Measurements from ENCODE around the gene PSMD1. TPM values are rescaled to one million over a fixed set of nuclear protein-coding genes. Genes with fewer than 3 reads are reported as not detected.

The PSMD1 gene
- total and polyA plus RNA-seq, 2 experiments from 2014 or later = 148 to 177 TPM

DNA sequence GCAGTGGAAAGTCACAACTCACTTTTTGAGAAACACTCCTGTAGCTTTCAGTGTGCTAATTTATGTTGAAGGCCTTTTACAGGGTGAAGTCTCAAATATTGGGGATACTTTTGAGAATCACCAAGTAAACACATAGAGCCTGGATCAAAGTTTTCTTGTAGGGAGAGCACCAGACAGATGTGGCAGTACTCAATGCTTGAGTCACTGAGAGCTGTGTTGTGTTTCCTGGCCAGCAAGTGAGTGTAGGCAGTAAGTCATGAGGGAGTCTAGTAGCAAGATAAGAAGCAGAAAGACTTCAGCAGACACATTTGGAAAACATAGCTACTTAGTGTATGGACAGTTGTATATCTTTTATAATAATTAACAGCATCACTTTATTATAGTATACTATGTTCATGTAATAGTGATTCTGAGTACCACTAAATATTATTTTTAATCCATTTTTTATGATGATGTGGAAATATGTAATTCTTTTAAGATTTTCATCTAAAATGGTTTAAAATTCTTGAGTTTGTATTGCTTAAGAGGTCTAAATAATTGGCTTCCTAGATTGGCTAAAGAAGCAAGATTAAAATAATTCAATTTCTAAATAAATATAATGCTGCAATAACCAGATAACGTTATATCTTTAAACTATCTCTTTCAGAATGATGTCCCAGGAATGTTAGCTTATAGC is 12.8 kb downstream of the PSMD1 start (continued):
- TF ChIP-seq, protein P1, sequence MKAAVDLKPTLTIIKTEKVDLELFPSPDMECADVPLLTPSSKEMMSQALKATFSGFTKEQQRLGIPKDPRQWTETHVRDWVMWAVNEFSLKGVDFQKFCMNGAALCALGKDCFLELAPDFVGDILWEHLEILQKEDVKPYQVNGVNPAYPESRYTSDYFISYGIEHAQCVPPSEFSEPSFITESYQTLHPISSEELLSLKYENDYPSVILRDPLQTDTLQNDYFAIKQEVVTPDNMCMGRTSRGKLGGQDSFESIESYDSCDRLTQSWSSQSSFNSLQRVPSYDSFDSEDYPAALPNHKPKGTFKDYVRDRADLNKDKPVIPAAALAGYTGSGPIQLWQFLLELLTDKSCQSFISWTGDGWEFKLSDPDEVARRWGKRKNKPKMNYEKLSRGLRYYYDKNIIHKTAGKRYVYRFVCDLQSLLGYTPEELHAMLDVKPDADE (IDR thresholded peaks at IDR 0.05) = no peak
- TF ChIP-seq, protein P2, sequence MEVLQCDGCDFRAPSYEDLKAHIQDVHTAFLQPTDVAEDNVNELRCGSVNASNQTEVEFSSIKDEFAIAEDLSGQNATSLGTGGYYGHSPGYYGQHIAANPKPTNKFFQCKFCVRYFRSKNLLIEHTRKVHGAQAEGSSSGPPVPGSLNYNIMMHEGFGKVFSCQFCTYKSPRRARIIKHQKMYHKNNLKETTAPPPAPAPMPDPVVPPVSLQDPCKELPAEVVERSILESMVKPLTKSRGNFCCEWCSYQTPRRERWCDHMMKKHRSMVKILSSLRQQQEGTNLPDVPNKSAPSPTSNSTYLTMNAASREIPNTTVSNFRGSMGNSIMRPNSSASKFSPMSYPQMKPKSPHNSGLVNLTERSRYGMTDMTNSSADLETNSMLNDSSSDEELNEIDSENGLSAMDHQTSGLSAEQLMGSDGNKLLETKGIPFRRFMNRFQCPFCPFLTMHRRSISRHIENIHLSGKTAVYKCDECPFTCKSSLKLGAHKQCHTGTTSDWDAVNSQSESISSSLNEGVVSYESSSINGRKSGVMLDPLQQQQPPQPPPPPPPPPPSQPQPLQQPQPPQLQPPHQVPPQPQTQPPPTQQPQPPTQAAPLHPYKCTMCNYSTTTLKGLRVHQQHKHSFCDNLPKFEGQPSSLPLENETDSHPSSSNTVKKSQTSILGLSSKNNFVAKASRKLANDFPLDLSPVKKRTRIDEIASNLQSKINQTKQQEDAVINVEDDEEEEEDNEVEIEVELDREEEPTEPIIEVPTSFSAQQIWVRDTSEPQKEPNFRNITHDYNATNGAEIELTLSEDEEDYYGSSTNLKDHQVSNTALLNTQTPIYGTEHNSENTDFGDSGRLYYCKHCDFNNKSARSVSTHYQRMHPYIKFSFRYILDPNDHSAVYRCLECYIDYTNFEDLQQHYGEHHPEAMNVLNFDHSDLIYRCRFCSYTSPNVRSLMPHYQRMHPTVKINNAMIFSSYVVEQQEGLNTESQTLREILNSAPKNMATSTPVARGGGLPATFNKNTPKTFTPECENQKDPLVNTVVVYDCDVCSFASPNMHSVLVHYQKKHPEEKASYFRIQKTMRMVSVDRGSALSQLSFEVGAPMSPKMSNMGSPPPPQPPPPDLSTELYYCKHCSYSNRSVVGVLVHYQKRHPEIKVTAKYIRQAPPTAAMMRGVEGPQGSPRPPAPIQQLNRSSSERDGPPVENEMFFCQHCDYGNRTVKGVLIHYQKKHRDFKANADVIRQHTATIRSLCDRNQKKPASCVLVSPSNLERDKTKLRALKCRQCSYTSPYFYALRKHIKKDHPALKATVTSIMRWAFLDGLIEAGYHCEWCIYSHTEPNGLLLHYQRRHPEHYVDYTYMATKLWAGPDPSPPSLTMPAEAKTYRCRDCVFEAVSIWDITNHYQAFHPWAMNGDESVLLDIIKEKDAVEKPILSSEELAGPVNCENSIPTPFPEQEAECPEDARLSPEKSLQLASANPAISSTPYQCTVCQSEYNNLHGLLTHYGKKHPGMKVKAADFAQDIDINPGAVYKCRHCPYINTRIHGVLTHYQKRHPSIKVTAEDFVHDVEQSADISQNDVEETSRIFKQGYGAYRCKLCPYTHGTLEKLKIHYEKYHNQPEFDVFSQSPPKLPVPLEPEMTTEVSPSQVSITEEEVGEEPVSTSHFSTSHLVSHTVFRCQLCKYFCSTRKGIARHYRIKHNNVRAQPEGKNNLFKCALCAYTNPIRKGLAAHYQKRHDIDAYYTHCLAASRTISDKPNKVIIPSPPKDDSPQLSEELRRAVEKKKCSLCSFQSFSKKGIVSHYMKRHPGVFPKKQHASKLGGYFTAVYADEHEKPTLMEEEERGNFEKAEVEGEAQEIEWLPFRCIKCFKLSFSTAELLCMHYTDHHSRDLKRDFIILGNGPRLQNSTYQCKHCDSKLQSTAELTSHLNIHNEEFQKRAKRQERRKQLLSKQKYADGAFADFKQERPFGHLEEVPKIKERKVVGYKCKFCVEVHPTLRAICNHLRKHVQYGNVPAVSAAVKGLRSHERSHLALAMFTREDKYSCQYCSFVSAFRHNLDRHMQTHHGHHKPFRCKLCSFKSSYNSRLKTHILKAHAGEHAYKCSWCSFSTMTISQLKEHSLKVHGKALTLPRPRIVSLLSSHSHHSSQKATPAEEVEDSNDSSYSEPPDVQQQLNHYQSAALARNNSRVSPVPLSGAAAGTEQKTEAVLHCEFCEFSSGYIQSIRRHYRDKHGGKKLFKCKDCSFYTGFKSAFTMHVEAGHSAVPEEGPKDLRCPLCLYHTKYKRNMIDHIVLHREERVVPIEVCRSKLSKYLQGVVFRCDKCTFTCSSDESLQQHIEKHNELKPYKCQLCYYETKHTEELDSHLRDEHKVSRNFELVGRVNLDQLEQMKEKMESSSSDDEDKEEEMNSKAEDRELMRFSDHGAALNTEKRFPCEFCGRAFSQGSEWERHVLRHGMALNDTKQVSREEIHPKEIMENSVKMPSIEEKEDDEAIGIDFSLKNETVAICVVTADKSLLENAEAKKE (CRISPR knock-in tag; IDR thresholded peaks at IDR 0.05) = no peak
- no peak for TF ChIP-seq POLR2AphosphoS5 (IDR thresholded peaks at IDR 0.05; ENCODE audit: low read depth)

DNA sequence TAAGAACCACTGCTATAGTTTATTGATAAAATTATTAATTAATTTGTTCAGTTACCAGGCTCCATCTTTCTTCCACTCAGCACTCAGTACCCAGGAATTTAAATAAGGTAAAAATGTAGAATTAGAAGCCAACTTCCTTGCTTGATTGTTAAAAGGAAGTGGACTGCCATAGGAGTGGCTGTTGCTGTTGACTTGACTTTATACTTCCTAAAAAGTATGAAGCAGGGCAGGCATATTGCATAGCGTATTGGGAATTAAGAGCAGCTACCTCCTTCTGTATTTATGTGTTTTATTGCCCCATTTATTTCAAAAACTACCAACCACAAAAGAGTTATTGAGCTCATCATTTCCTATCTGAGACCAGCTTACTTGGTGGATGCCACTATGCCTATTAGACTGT is 27.9 kb downstream of the PSMD1 start:
- no peaks in the 10 kb centered on the region for H3K9me2 ChIP-seq (ENCODE audit: insufficient read depth)
- no peak overlapping the region for H3K4me3 ChIP-seq
- Mint-ChIP-seq H3K4me1 (no peaks in the 10 kb centered on the region), H3K4me3 (no peak overlapping the region), H3K36me3 (ENCODE audit: low read depth) (peaks cover 86% of the 10 kb centered on the region), H3K27me3 (ENCODE audit: insufficient read depth, low read depth, poor library complexity) (no peaks in the 10 kb centered on the region), H3K27ac (no peak overlapping the region), H3K9me3 (no peaks in the 10 kb centered on the region)
- no peaks in the 10 kb centered on the region for H3K27me3 ChIP-seq (ENCODE audit: insufficient read depth)
- H3K79me2 ChIP-seq (replicated peaks; ENCODE audit: insufficient read depth) = no peaks in the 10 kb centered on the region
- no peaks in the 10 kb centered on the region for H3F3A ChIP-seq (replicated peaks; ENCODE audit: low read depth)
- H2AFZ ChIP-seq = no peak overlapping the region
- H3K36me3 ChIP-seq (ENCODE audit: insufficient read depth) = peaks cover 69% of the 10 kb centered on the region
- H3K4me2 ChIP-seq = no peak overlapping the region
- no peaks in the 10 kb centered on the region for H3K4me1 ChIP-seq (ENCODE audit: insufficient read depth)
- no peak overlapping the region for H3K27ac ChIP-seq (ENCODE audit: low read depth)
- peaks cover 11% of the 10 kb centered on the region for H4K20me1 ChIP-seq (replicated peaks; ENCODE audit: insufficient read depth)
- DNase-seq (ENCODE audit: low spot score) (no peak), ATAC-seq (no peak)
- TF ChIP-seq ZNF331 (CRISPR knock-in tag; IDR thresholded peaks at IDR 0.05; ENCODE audit: low read depth) (no peak), JUNB (IDR thresholded peaks at IDR 0.05; ENCODE audit: unreplicated experiment) (no peak), STAT1 (IDR thresholded peaks at IDR 0.05; ENCODE audit: unreplicated experiment) (no peak), EZH2phosphoT487 (IDR thresholded peaks at IDR 0.05; ENCODE audit: unreplicated experiment) (no peak), EZH2 (IDR thresholded peaks at IDR 0.05; ENCODE audit: low read depth, unreplicated experiment) (no peak), POLR2AphosphoS5 (IDR thresholded peaks at IDR 0.05; ENCODE audit: low read depth) (no peak), ZNF114 (CRISPR knock-in tag; IDR thresholded peaks at IDR 0.05) (no peak)
- TF ChIP-seq, protein P3, sequence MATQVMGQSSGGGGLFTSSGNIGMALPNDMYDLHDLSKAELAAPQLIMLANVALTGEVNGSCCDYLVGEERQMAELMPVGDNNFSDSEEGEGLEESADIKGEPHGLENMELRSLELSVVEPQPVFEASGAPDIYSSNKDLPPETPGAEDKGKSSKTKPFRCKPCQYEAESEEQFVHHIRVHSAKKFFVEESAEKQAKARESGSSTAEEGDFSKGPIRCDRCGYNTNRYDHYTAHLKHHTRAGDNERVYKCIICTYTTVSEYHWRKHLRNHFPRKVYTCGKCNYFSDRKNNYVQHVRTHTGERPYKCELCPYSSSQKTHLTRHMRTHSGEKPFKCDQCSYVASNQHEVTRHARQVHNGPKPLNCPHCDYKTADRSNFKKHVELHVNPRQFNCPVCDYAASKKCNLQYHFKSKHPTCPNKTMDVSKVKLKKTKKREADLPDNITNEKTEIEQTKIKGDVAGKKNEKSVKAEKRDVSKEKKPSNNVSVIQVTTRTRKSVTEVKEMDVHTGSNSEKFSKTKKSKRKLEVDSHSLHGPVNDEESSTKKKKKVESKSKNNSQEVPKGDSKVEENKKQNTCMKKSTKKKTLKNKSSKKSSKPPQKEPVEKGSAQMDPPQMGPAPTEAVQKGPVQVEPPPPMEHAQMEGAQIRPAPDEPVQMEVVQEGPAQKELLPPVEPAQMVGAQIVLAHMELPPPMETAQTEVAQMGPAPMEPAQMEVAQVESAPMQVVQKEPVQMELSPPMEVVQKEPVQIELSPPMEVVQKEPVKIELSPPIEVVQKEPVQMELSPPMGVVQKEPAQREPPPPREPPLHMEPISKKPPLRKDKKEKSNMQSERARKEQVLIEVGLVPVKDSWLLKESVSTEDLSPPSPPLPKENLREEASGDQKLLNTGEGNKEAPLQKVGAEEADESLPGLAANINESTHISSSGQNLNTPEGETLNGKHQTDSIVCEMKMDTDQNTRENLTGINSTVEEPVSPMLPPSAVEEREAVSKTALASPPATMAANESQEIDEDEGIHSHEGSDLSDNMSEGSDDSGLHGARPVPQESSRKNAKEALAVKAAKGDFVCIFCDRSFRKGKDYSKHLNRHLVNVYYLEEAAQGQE (IDR thresholded peaks at IDR 0.05; ENCODE audit: unreplicated experiment) = no peak
- TF ChIP-seq, protein P1 (IDR thresholded peaks at IDR 0.05) = no peak

Measured in GM23338 (cell line).